CD4-positive, alpha-beta T cell (primary cell): ENCODE results near the gene NTM. TPM values are rescaled to one million over a fixed set of nuclear protein-coding genes. Genes with fewer than 3 reads are reported as not detected.

ENCODE experiments used
- ATAC-seq: fragments of 200-7000 bp; cut with Tn5 transposase; one replicate; pipeline ENCODE4 v1.10.0; 2022; ENCODE audit warnings: mild to moderate bottlenecking; ENCODE audit not compliant: poor library complexity
- CTCF ChIA-PET: fragments of 350-600 bp; sonication (Branson Sonifier 250); formaldehyde crosslinking; loops from one replicate; lab custom pipeline; 2021; ENCODE audit warnings: antibody characterized with exemption, inconsistent platforms; lab: Charles Lee
- POLR2A ChIA-PET: fragments of 350-600 bp; sonication (Branson Sonifier 250); formaldehyde crosslinking; loops from one replicate; lab custom pipeline; 2021; ENCODE audit warnings: antibody characterized with exemption, inconsistent platforms; lab: Charles Lee
- DNase-seq, 14 experiments: peaks; one replicate each; pipeline ENCODE4 v3.0.0-alpha.2; 2013 to 2020; ENCODE audit warnings: mixed read lengths in 2 of 14
- H3K27ac ChIP-seq, 2 donors: one replicate each; pipeline versions ENCODE4 v1.5.1 to v1.7.0; 2013; ENCODE audit warnings: low read length in 2 of 2, low read depth in 1 of 2, mild to moderate bottlenecking in 1 of 2
- H3K27me3 ChIP-seq, 2 experiments: 1 replicate in 1 of 2; 2 replicates in 1 of 2; pipeline versions ENCODE4 v1.6.1 to v1.7.0; 2013; ENCODE audit warnings: low read length in 2 of 2, control low read depth in 1 of 2, mild to moderate bottlenecking in 1 of 2, moderate library complexity in 1 of 2; ENCODE audit not compliant: insufficient read depth in 2 of 2, control insufficient read depth in 1 of 2
- H3K36me3 ChIP-seq: one replicate; pipeline ENCODE4 v1.6.1; 2013; ENCODE audit warnings: low read length, control low read depth; ENCODE audit not compliant: insufficient read depth
- H3K4me1 ChIP-seq: one replicate; pipeline ENCODE4 v1.6.1; 2013; ENCODE audit warnings: low read length, control low read depth; ENCODE audit not compliant: insufficient read depth
- H3K4me3 ChIP-seq: one replicate; pipeline ENCODE4 v1.5.1; 2013; ENCODE audit warnings: mild to moderate bottlenecking, low read length, moderate library complexity
- H3K9me3 ChIP-seq, 2 experiments: 1 replicate in 1 of 2; 2 replicates in 1 of 2; pipeline versions ENCODE4 v1.6.1 to v1.7.0; 2013; ENCODE audit warnings: low read length in 2 of 2, mild to moderate bottlenecking in 2 of 2, control low read depth in 1 of 2, moderate library complexity in 1 of 2; ENCODE audit not compliant: control insufficient read depth in 1 of 2, insufficient read depth in 1 of 2
- H3K27ac Mint-ChIP-seq: one replicate; pipeline ENCODE4 v1.8.0; 2020; ENCODE audit warnings: mixed read lengths
- H3K27me3 Mint-ChIP-seq: one replicate; pipeline ENCODE4 v1.8.0; 2021; ENCODE audit warnings: mixed read lengths
- H3K36me3 Mint-ChIP-seq: one replicate; pipeline ENCODE4 v1.8.0; 2021; ENCODE audit warnings: low read depth, mixed read lengths
- H3K4me1 Mint-ChIP-seq: one replicate; pipeline ENCODE4 v1.8.0; 2021; ENCODE audit warnings: low read depth, mixed read lengths
- H3K4me3 Mint-ChIP-seq: one replicate; pipeline ENCODE4 v1.8.0; 2020; ENCODE audit warnings: mild to moderate bottlenecking, mixed read lengths
- H3K9me3 Mint-ChIP-seq: one replicate; pipeline ENCODE4 v1.8.0; 2020; ENCODE audit warnings: mixed read lengths
- CTCF ChIP-seq: fragments of 200-600 bp; IDR thresholded peaks from one replicate; pipeline ENCODE4 v1.8.0; 2022; ENCODE audit warnings: antibody characterized with exemption, mild to moderate bottlenecking
- intact Hi-C, 2 experiments: fragments of 100-400 bp; cut with DNase I in 1 of 2; cut with micrococcal nuclease in 1 of 2; formaldehyde crosslinking; loops; one replicate each; pipeline versions ENCODE4 v1.15.1 to v1.9.0; 2023 to 2025; cut with DNase I, micrococcal nuclease
- total RNA-seq, 174 experiments: library from RNA in 2 of 174; stranded (reverse) in 2 of 174; gene quantifications; one replicate each; pipeline ENCODE4 v1.2.3 and lab custom pipeline; 2021 to 2026

NTM gene
- total RNA-seq, 2 experiments from 2014 or later, result not detected

DNA sequence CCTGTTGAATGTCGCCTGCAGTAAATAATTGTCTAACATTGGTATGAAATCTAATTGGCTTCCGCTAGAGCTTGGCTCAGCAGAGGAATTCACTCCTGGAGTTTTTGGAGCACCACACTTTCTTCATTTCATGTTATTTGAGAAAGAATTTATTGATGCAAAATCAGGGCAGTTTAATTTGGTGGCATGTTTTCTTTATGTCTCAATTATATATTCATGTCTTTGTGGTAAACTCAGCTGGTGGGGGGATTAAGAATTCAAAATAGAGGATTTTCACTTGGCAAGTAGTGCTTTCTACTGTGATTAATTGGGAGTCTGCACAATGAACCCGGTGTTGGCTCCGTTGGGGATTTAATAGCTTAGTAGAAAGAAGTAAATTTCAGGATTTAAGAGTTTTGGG lies 784.4 kb downstream of the NTM start:
- ChIA-PET CTCF (no interaction called here), POLR2A (no interaction called here)
- H3K4me3 Mint-ChIP-seq, result no peak overlapping the region
- no peak overlapping the region for H3K4me3 ChIP-seq
- no peak overlapping the region for H3K27ac Mint-ChIP-seq
- H3K27me3 ChIP-seq, result no peaks in the 10 kb centered on the region
- H3K4me1 ChIP-seq, result no peaks in the 10 kb centered on the region
- no peak for TF ChIP-seq CTCF
- no peaks in the 10 kb centered on the region for H3K36me3 ChIP-seq
- DNase-seq (no peak), ATAC-seq (no peak)
- intact Hi-C loops, result no loop called here
- H3K9me3 Mint-ChIP-seq, result peaks cover 4% of the 10 kb centered on the region
- no peaks in the 10 kb centered on the region for H3K4me1 Mint-ChIP-seq
- no peak overlapping the region for H3K27ac ChIP-seq
- no peaks in the 10 kb centered on the region for H3K27me3 Mint-ChIP-seq
- no peaks in the 10 kb centered on the region for H3K36me3 Mint-ChIP-seq
- H3K9me3 ChIP-seq, result peaks cover 0 to 4% of the 10 kb centered on the region in 2 experiments

DNA sequence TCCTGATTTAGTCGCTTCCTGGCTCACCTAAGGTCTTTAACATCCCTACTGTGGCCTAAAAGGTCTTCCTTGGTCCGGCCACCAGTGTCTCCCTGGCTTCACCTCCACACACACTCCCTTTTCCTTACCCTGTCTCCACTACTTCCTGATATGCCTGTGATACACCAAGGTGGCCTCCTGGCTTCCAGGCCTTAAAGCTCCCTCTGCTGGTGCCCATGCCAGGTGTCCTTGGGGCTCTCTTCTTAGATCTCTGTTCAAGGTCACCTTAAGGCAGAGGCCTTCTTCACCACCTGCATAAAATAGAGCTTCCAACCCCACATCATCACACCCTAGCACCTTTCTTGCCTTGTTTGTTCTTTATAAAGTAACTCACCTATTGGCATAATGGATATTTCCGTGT lies 787.7 kb downstream of the NTM start:
- no peak for ATAC-seq
- H3K9me3 Mint-ChIP-seq, result peaks cover 4% of the 10 kb centered on the region
- H3K27ac Mint-ChIP-seq, result no peak overlapping the region

GRCh38 chr11:132158696-132159095 lies 788.3 kb downstream of the NTM start:
- no peak overlapping the region for H3K4me3 Mint-ChIP-seq
- POLR2A ChIA-PET, result no interaction called here
- H3K27me3 Mint-ChIP-seq, result no peaks in the 10 kb centered on the region
- no peaks in the 10 kb centered on the region for H3K27me3 ChIP-seq
- no peak overlapping the region for H3K27ac ChIP-seq
- H3K4me1 ChIP-seq, result no peaks in the 10 kb centered on the region
- H3K36me3 ChIP-seq, result no peaks in the 10 kb centered on the region
- DNase-seq, result no peak
- peaks cover 0 to 18% of the 10 kb centered on the region in 2 experiments for H3K9me3 ChIP-seq
- ATAC-seq, result no peak
- H3K27ac Mint-ChIP-seq, result no peak overlapping the region
- no peak overlapping the region for H3K4me3 ChIP-seq
- no peaks in the 10 kb centered on the region for H3K4me1 Mint-ChIP-seq
- TF ChIP-seq CTCF, result no peak
- peaks cover 4% of the 10 kb centered on the region for H3K9me3 Mint-ChIP-seq
- H3K36me3 Mint-ChIP-seq, result no peaks in the 10 kb centered on the region
- CTCF ChIA-PET, result no interaction called here
- intact Hi-C loops, result no loop called here

More for the DNA sequence above, 787.7 kb downstream of the NTM start:
- H3K9me3 ChIP-seq, result peaks cover 0 to 17% of the 10 kb centered on the region in 2 experiments
- no peaks in the 10 kb centered on the region for H3K4me1 ChIP-seq
- no peak for DNase-seq
- H3K36me3 ChIP-seq, result no peaks in the 10 kb centered on the region
- H3K27me3 Mint-ChIP-seq, result no peaks in the 10 kb centered on the region
- ChIA-PET CTCF (no interaction called here), POLR2A (no interaction called here)
- intact Hi-C loops, result no loop called here
- no peak overlapping the region for H3K4me3 Mint-ChIP-seq
- no peak overlapping the region for H3K4me3 ChIP-seq
- no peak overlapping the region for H3K27ac ChIP-seq
- no peak for TF ChIP-seq CTCF
- H3K27me3 ChIP-seq, result no peaks in the 10 kb centered on the region
- no peaks in the 10 kb centered on the region for H3K4me1 Mint-ChIP-seq
- no peaks in the 10 kb centered on the region for H3K36me3 Mint-ChIP-seq
